H9 (cell line): ENCODE results near the gene TXNDC8. TPM values are rescaled to one million over a fixed set of nuclear protein-coding genes. Genes with fewer than 3 reads are reported as not detected.

Source experiments
- DNase-seq: peaks from one replicate; pipeline ENCODE4 v3.0.0-alpha.2; 2017
- H2AFZ ChIP-seq: one replicate; pipeline ENCODE4 v1.6.1; 2013; ENCODE audit warnings: mild to moderate bottlenecking, low read length, control low read depth, moderate library complexity
- H2AK5ac ChIP-seq: 2 replicates; pipeline ENCODE4 v1.6.1; 2013; ENCODE audit warnings: low read length, control low read depth, mixed read lengths; ENCODE audit not compliant: insufficient read length
- H2BK120ac ChIP-seq: one replicate; pipeline ENCODE4 v1.6.1; 2013; ENCODE audit warnings: low read depth, mild to moderate bottlenecking, low read length, control low read depth, inconsistent platforms; ENCODE audit not compliant: poor library complexity, severe bottlenecking
- H2BK12ac ChIP-seq: 2 replicates; pipeline ENCODE4 v1.6.1; 2013; ENCODE audit warnings: low read length, control low read depth, mixed read lengths, low read depth; ENCODE audit not compliant: insufficient read length
- H2BK15ac ChIP-seq: 2 replicates; pipeline ENCODE4 v1.6.1; 2013; ENCODE audit warnings: low read depth, low read length, control low read depth
- H2BK20ac ChIP-seq: one replicate; pipeline ENCODE4 v1.6.1; 2013; ENCODE audit warnings: low read depth, mild to moderate bottlenecking, low read length, control low read depth, inconsistent platforms; ENCODE audit not compliant: poor library complexity, severe bottlenecking
- H2BK5ac ChIP-seq: 2 replicates; pipeline ENCODE4 v1.6.1; 2013; ENCODE audit warnings: low read length, control low read depth, mixed read lengths; ENCODE audit not compliant: insufficient read length
- H3K14ac ChIP-seq: 2 replicates; pipeline ENCODE4 v1.6.1; 2013; ENCODE audit warnings: low read length, control low read depth; ENCODE audit not compliant: insufficient read depth
- H3K18ac ChIP-seq: 2 replicates; pipeline ENCODE4 v1.6.1; 2013; ENCODE audit warnings: low read depth, mild to moderate bottlenecking, mixed read lengths, low read length, control low read depth; ENCODE audit not compliant: insufficient read length
- H3K23ac ChIP-seq: 2 replicates; pipeline ENCODE4 v1.6.1; 2013; ENCODE audit warnings: low read length, control low read depth, mixed read lengths, low read depth; ENCODE audit not compliant: insufficient read length
- H3K23me2 ChIP-seq: 2 replicates; pipeline ENCODE4 v1.6.1; 2013; ENCODE audit warnings: low read depth, mild to moderate bottlenecking, mixed read lengths, low read length, control low read depth; ENCODE audit not compliant: insufficient read length, poor library complexity, severe bottlenecking
- H3K27ac ChIP-seq: 2 replicates; pipeline ENCODE4 v1.5.1; 2013; ENCODE audit warnings: low read length, control low read depth, mixed read lengths, low read depth; ENCODE audit not compliant: insufficient read length
- H3K27me3 ChIP-seq: 2 replicates; pipeline ENCODE4 v1.6.1; 2013; ENCODE audit warnings: low read length, control low read depth, inconsistent platforms; ENCODE audit not compliant: insufficient read depth
- H3K4ac ChIP-seq: 2 replicates; pipeline ENCODE4 v1.6.1; 2013; ENCODE audit warnings: low read depth, mild to moderate bottlenecking, control low read depth, inconsistent platforms, low read length, moderate library complexity
- H3K4me1 ChIP-seq: 2 replicates; pipeline ENCODE4 v1.6.1; 2013; ENCODE audit warnings: low read length, control low read depth, inconsistent platforms; ENCODE audit not compliant: insufficient read depth
- H3K4me2 ChIP-seq: 2 replicates; pipeline ENCODE4 v1.6.1; 2013; ENCODE audit warnings: low read length, control low read depth, mixed read lengths; ENCODE audit not compliant: insufficient read length, insufficient read depth
- H3K56ac ChIP-seq: 2 replicates; pipeline ENCODE4 v1.6.1; 2013; ENCODE audit warnings: low read depth, mild to moderate bottlenecking, mixed read lengths, low read length, control low read depth; ENCODE audit not compliant: insufficient read length
- H3K79me1 ChIP-seq: 2 replicates; pipeline ENCODE4 v1.6.1; 2013; ENCODE audit warnings: low read depth, mild to moderate bottlenecking, moderate library complexity, low read length, control low read depth, inconsistent platforms; ENCODE audit not compliant: insufficient read depth, poor library complexity, severe bottlenecking
- H3K79me2 ChIP-seq: 2 replicates; pipeline ENCODE4 v1.6.1; 2013; ENCODE audit warnings: low read length, control low read depth, inconsistent platforms; ENCODE audit not compliant: insufficient read depth
- H3K9ac ChIP-seq: 2 replicates; pipeline ENCODE4 v1.6.1; 2013; ENCODE audit warnings: low read length, control low read depth, mixed read lengths; ENCODE audit not compliant: insufficient read length; ENCODE audit errors: extremely low read depth
- H3K9me3 ChIP-seq: one replicate; pipeline ENCODE4 v1.6.1; 2013; ENCODE audit warnings: low read depth, low read length, inconsistent platforms; ENCODE audit not compliant: control insufficient read depth
- H3T11ph ChIP-seq: one replicate; pipeline ENCODE4 v1.6.1; 2013; ENCODE audit warnings: mild to moderate bottlenecking, low read length, control low read depth, inconsistent platforms
- H4K20me1 ChIP-seq: one replicate; pipeline ENCODE4 v1.6.1; 2013; ENCODE audit not compliant: control insufficient read depth, insufficient read length, insufficient read depth
- H4K5ac ChIP-seq: 2 replicates; pipeline ENCODE4 v1.6.1; 2013; ENCODE audit warnings: low read depth, mild to moderate bottlenecking, mixed read lengths, low read length, control low read depth; ENCODE audit not compliant: insufficient read length
- H4K8ac ChIP-seq: replicated peaks from 2 replicates; pipeline ENCODE4 v1.6.1; 2013; ENCODE audit warnings: low read length, control low read depth, mixed read lengths, low read depth; ENCODE audit not compliant: insufficient read length
- H4K91ac ChIP-seq: 2 replicates; pipeline ENCODE4 v1.6.1; 2013; ENCODE audit warnings: low read depth, mild to moderate bottlenecking, moderate library complexity, mixed read lengths, low read length, control low read depth; ENCODE audit not compliant: insufficient read length
- H3K27ac Mint-ChIP-seq, 3 experiments: 2 replicates in 2 of 3; 3 replicates in 1 of 3; pipeline ENCODE4 v1.8.0; 2020 to 2021; ENCODE audit warnings: mixed read lengths in 3 of 3, mild to moderate bottlenecking in 1 of 3, moderate library complexity in 1 of 3
- H3K27me3 Mint-ChIP-seq: 2 replicates; pipeline ENCODE4 v1.8.0; 2021; ENCODE audit warnings: low read depth, mild to moderate bottlenecking, moderate library complexity, mixed read lengths
- H3K36me3 Mint-ChIP-seq, 3 experiments: 2 replicates in 2 of 3; 3 replicates in 1 of 3; pipeline ENCODE4 v1.8.0; 2020 to 2021; ENCODE audit warnings: low read depth in 3 of 3, mixed read lengths in 3 of 3; ENCODE audit not compliant: insufficient read depth in 1 of 3
- H3K4me1 Mint-ChIP-seq, 2 experiments: 2 replicates each; pipeline ENCODE4 v1.8.0; 2020; ENCODE audit warnings: mixed read lengths in 2 of 2
- H3K4me3 Mint-ChIP-seq, 2 experiments: 2 replicates in 1 of 2; 3 replicates in 1 of 2; pipeline ENCODE4 v1.8.0; 2020 to 2021; ENCODE audit warnings: mild to moderate bottlenecking in 2 of 2, mixed read lengths in 2 of 2, moderate library complexity in 1 of 2
- H3K9me3 Mint-ChIP-seq, 2 experiments: 2 replicates in 1 of 2; 3 replicates in 1 of 2; pipeline ENCODE4 v1.8.0; 2020; ENCODE audit warnings: mild to moderate bottlenecking in 2 of 2, mixed read lengths in 2 of 2, moderate library complexity in 1 of 2
- CTCF ChIP-seq: fragments of 200-600 bp; sonication (generic); conservative IDR thresholded peaks from 3 replicates; pipeline ENCODE4 v1.8.0; 2021; ENCODE audit warnings: antibody characterized with exemption, mild to moderate bottlenecking
- WGBS: extraction: QIAGEN DNeasy Blood & Tissue Kit; methylation state at CpG from one replicate; pipeline ENCODE4 v1.1.7; 2013; ENCODE audit warnings: missing lambda C conversion rate, low lambda C conversion rate, mixed read lengths; ENCODE audit not compliant: insufficient read length; ENCODE audit errors: extremely low coverage; 5-methylcytosine and 5-hydroxymethylcytosine counted together
- total RNA-seq: library from RNA; stranded (reverse); gene quantifications from 2 replicates; pipeline ENCODE4 v1.2.1, GENCODE V29; 2021

TXNDC8 gene
- total RNA-seq, 1 experiment from 2014 or later = not detected

GRCh38 chr9:110278080-110278707 lies 59.5 kb downstream of the TXNDC8 start:
- no peaks in the 10 kb centered on the region for H3K4me1 Mint-ChIP-seq
- H4K8ac ChIP-seq = no peak overlapping the region
- no peak overlapping the region for H2BK20ac ChIP-seq
- H3K4me2 ChIP-seq = no peak overlapping the region
- H3K56ac ChIP-seq = no peak overlapping the region
- no peak overlapping the region for H3T11ph ChIP-seq
- H3K4ac ChIP-seq = no peak overlapping the region
- H3K9ac ChIP-seq = no peak overlapping the region
- no peaks in the 10 kb centered on the region for H3K23me2 ChIP-seq
- no peak overlapping the region for H2AFZ ChIP-seq
- no peak overlapping the region for H2BK12ac ChIP-seq
- no peak overlapping the region for H3K4me3 Mint-ChIP-seq
- no CpG with 5 or more reads among the region's 3 CpGs for WGBS
- H3K4me1 ChIP-seq = no peaks in the 10 kb centered on the region
- H3K27ac ChIP-seq = no peak overlapping the region
- no peak overlapping the region for H3K18ac ChIP-seq
- H2AK5ac ChIP-seq = no peak overlapping the region
- no peaks in the 10 kb centered on the region for H3K9me3 ChIP-seq
- no peak overlapping the region for H3K23ac ChIP-seq
- H2BK5ac ChIP-seq = no peak overlapping the region
- H2BK120ac ChIP-seq = no peak overlapping the region
- no peak for DNase-seq
- H3K27ac Mint-ChIP-seq = no peak overlapping the region
- H2BK15ac ChIP-seq = no peak overlapping the region
- H3K36me3 Mint-ChIP-seq = no peaks in the 10 kb centered on the region
- no peaks in the 10 kb centered on the region for H3K9me3 Mint-ChIP-seq
- no peak overlapping the region for H4K5ac ChIP-seq
- no peak overlapping the region for H3K14ac ChIP-seq
- H4K20me1 ChIP-seq = no peaks in the 10 kb centered on the region
- no peak overlapping the region for H4K91ac ChIP-seq
- no peaks in the 10 kb centered on the region for H3K27me3 Mint-ChIP-seq
- no peaks in the 10 kb centered on the region for H3K79me2 ChIP-seq
- TF ChIP-seq CTCF = no peak
- no peaks in the 10 kb centered on the region for H3K79me1 ChIP-seq
- H3K27me3 ChIP-seq = no peaks in the 10 kb centered on the region
